ENCODE data around the gene VAMP7. TPM values are rescaled to one million over a fixed set of nuclear protein-coding genes. Genes with fewer than 3 reads are reported as not detected.

Gene VAMP7
- total RNA-seq, 1 experiment from 2014 or later, result 19.9 TPM

- Histone ChIP-seq H2BK15ac (ENCODE audit: low read depth, low read length) (no peak overlapping the region), H2AK5ac (ENCODE audit: insufficient read length, low read length) (no peak overlapping the region), H3K4me2 (ENCODE audit: insufficient read depth, insufficient read length, low read length) (no peak overlapping the region), H4K20me1 (ENCODE audit: control insufficient read depth, insufficient read depth, insufficient read length) (no peaks in the 10 kb centered on the region), H3K79me1 (ENCODE audit: insufficient read depth, low read depth, low read length, poor library complexity, severe bottlenecking) (no peaks in the 10 kb centered on the region), H3K23me2 (ENCODE audit: insufficient read length, low read depth, low read length, poor library complexity, severe bottlenecking) (no peaks in the 10 kb centered on the region), H2BK20ac (ENCODE audit: low read depth, low read length, poor library complexity, severe bottlenecking) (no peak overlapping the region), H4K5ac (ENCODE audit: insufficient read length, low read depth, low read length) (no peak overlapping the region), H2BK12ac (ENCODE audit: insufficient read length, low read depth, low read length) (no peak overlapping the region), H3K79me2 (ENCODE audit: insufficient read depth, low read length) (no peaks in the 10 kb centered on the region), H3T11ph (ENCODE audit: low read length) (no peak overlapping the region), H3K27ac (ENCODE audit: insufficient read length, low read depth, low read length) (no peak overlapping the region), H4K8ac (replicated peaks; ENCODE audit: insufficient read length, low read depth, low read length) (no peak overlapping the region), H2AFZ (ENCODE audit: low read length) (no peak overlapping the region), H3K9ac (ENCODE audit: extremely low read depth, insufficient read length, low read length) (no peak overlapping the region), H3K18ac (ENCODE audit: insufficient read length, low read depth, low read length) (no peak overlapping the region), H3K27me3 (ENCODE audit: insufficient read depth, low read length) (no peaks in the 10 kb centered on the region), H3K9me3 (ENCODE audit: control insufficient read depth, low read depth, low read length) (peaks cover 41% of the 10 kb centered on the region), H2BK5ac (ENCODE audit: insufficient read length, low read length) (no peak overlapping the region), H4K91ac (ENCODE audit: insufficient read length, low read depth, low read length) (no peak overlapping the region), H3K4ac (ENCODE audit: low read depth, low read length) (no peak overlapping the region), H3K56ac (ENCODE audit: insufficient read length, low read depth, low read length) (no peak overlapping the region), H3K14ac (ENCODE audit: insufficient read depth, low read length) (no peak overlapping the region), H2BK120ac (ENCODE audit: low read depth, low read length, poor library complexity, severe bottlenecking) (no peak overlapping the region), H3K4me1 (ENCODE audit: insufficient read depth, low read length) (no peaks in the 10 kb centered on the region; the same call in 1 of the 2 replicates), H3K23ac (ENCODE audit: insufficient read length, low read depth, low read length) (no peak overlapping the region)
- Mint-ChIP-seq H3K36me3 (ENCODE audit: insufficient read depth in 1 of 3, low read depth in 3 of 3) (peaks cover 0 to 2% (median 2%) of the 10 kb centered on the region in 3 experiments; a peak in 4 of 7 replicates), H3K4me1 (peaks cover 15 to 19% of the 10 kb centered on the region in 2 experiments), H3K9me3 (peaks cover 24 to 30% of the 10 kb centered on the region in 2 experiments), H3K4me3 (no peak overlapping the region), H3K27ac (no peak overlapping the region), H3K27me3 (ENCODE audit: low read depth) (no peaks in the 10 kb centered on the region; the same call in 1 of the 2 replicates)
- DNase-seq, result no peak
- no CpG with 5 or more reads among the region's 1 CpG for WGBS (ENCODE audit: extremely low coverage, insufficient read length, low lambda C conversion rate)
- TF ChIP-seq CTCF (conservative IDR thresholded peaks at IDR 0.05), result no peak
Observed at GRCh38 chrX:155954793-155955192, 73.6 kb downstream of the VAMP7 start.

All from H9 (cell line).